ENCODE results near the gene ARHGAP6.

ARHGAP6 gene

DNA sequence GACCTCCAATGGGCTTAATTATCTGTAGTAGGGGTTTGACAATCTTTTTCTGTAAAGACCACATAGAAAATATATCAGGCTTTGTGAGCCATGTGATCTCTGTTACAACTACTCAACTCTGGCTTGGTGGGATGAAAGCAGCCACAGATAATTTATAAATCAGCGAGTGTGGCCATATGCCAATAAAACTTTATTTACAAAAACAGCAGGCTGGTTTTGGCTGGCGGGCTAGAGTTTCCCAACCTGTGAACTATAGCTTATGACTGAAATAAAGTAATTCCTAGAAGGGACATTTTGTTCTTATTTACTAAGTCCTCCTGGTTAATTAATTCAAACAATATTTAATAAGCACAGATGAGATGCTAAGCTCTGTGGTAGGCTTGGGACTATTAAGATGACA lies 408.4 kb downstream of the ARHGAP6 start:
- no peak overlapping the region for H2BK5ac ChIP-seq (ENCODE audit: low read length)
- H2BK12ac ChIP-seq (ENCODE audit: low read length) = no peak overlapping the region
- H3K36me3 ChIP-seq (replicated peaks in 1 of 2; ENCODE audit: control insufficient read depth in 2 of 2, insufficient read depth in 2 of 2, low read length in 2 of 2) = no peaks in the 10 kb centered on the region
- H3K14ac ChIP-seq (ENCODE audit: low read length) = no peak overlapping the region
- no peak overlapping the region for H3K4me2 ChIP-seq (ENCODE audit: insufficient read depth, low read length, poor library complexity, severe bottlenecking)
- H3K23ac ChIP-seq (ENCODE audit: low read depth, low read length, poor library complexity) = no peak overlapping the region
- no peak for DNase-seq (ENCODE audit: low spot score)
- H3K79me1 ChIP-seq (ENCODE audit: low read depth, low read length) = no peaks in the 10 kb centered on the region
- H3K27me3 ChIP-seq (ENCODE audit: control insufficient read depth in 3 of 3, insufficient read depth in 3 of 3, low read depth in 1 of 3, low read length in 3 of 3) = no peaks in the 10 kb centered on the region
- no peak overlapping the region for H3K27ac ChIP-seq (replicated peaks; ENCODE audit: low read length)
- H2AFZ ChIP-seq (ENCODE audit: low read length) = no peak overlapping the region
- H2BK120ac ChIP-seq (ENCODE audit: low read depth, low read length) = no peak overlapping the region
- H3K9me3 ChIP-seq (replicated peaks in 1 of 2; ENCODE audit: control insufficient read depth in 2 of 2, insufficient read depth in 1 of 2, low read depth in 1 of 2, low read length in 2 of 2) = no peaks in the 10 kb centered on the region
- H3K4me3 ChIP-seq (ENCODE audit: low read length in 2 of 2) = no peak overlapping the region
- H3K9ac ChIP-seq (ENCODE audit: low read depth, low read length, poor library complexity) = no peak overlapping the region
- H3K4me1 ChIP-seq (ENCODE audit: control insufficient read depth in 2 of 2, insufficient read depth in 1 of 2, low read depth in 1 of 2, low read length in 2 of 2) = no peaks in the 10 kb centered on the region
- no peak overlapping the region for H2BK15ac ChIP-seq (ENCODE audit: low read length)
- H3K18ac ChIP-seq (ENCODE audit: low read length) = no peak overlapping the region
- H4K91ac ChIP-seq (ENCODE audit: low read depth, low read length, poor library complexity) = no peak overlapping the region
- no CpG with 5 or more reads among the region's 2 CpGs for WGBS, 2 donors (ENCODE audit: extremely low coverage in 2 of 2, insufficient read length in 2 of 2, insufficient replicate concordance in 1 of 2)
- no peak overlapping the region for H3K4ac ChIP-seq (ENCODE audit: low read length)
- no peak overlapping the region for H4K8ac ChIP-seq (ENCODE audit: low read depth, low read length)
- H2AK5ac ChIP-seq (ENCODE audit: low read depth, low read length) = no peak overlapping the region

DNA sequence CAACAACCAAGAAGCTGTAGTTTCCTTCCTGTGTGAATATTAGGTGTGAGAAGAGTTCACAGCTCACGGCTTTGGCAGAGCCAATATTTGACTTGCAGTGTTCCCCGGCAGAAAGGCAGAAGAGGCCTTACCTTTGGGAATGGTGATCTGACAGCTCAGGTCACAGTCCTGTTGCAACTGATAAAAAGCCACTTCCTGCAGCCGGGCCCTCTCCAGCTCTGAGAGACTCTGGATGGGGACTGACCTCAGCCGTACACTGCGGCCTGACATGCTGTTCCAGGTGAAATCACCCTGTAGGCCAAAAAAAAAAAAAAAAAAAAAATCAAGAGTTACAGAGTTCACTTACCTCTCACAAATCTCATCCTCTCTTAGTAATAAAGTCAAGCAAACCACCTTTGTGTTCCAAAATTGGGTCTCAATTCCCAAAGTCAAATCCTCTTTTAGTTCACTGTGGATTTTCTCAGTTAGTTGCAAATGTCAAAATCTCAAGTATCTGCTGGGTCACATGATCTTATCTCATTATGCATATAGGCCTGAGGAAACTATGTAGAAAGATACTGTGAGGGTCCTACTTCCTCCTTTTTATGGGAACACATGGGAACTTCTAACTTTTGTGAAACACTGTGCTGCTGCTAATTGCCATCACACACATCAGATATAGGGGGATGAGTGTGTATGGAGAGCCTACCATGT lies 411.2 kb downstream of the ARHGAP6 start:
- H2BK5ac ChIP-seq (ENCODE audit: low read length) = no peak overlapping the region
- no peak overlapping the region for H2BK15ac ChIP-seq (ENCODE audit: low read length)
- H3K4me1 ChIP-seq (ENCODE audit: control insufficient read depth in 2 of 2, insufficient read depth in 1 of 2, low read depth in 1 of 2, low read length in 2 of 2) = no peaks in the 10 kb centered on the region
- no CpG with 5 or more reads among the region's 5 CpGs for WGBS, 2 donors (ENCODE audit: extremely low coverage in 2 of 2, insufficient read length in 2 of 2, insufficient replicate concordance in 1 of 2)
- no peak overlapping the region for H2BK120ac ChIP-seq (ENCODE audit: low read depth, low read length)
- no peak for DNase-seq (ENCODE audit: low spot score)
- no peak overlapping the region for H3K23ac ChIP-seq (ENCODE audit: low read depth, low read length, poor library complexity)
- H3K4me2 ChIP-seq (ENCODE audit: insufficient read depth, low read length, poor library complexity, severe bottlenecking) = no peak overlapping the region
- H4K8ac ChIP-seq (ENCODE audit: low read depth, low read length) = no peak overlapping the region
- no peak overlapping the region for H3K9ac ChIP-seq (ENCODE audit: low read depth, low read length, poor library complexity)
- H3K27ac ChIP-seq (replicated peaks; ENCODE audit: low read length) = no peak overlapping the region
- H3K18ac ChIP-seq (ENCODE audit: low read length) = no peak overlapping the region
- no peak overlapping the region for H4K91ac ChIP-seq (ENCODE audit: low read depth, low read length, poor library complexity)
- no peak overlapping the region for H2AFZ ChIP-seq (ENCODE audit: low read length)
- H3K4ac ChIP-seq (ENCODE audit: low read length) = no peak overlapping the region
- H3K79me1 ChIP-seq (ENCODE audit: low read depth, low read length) = no peaks in the 10 kb centered on the region
- H3K9me3 ChIP-seq (replicated peaks in 1 of 2; ENCODE audit: control insufficient read depth in 2 of 2, insufficient read depth in 1 of 2, low read depth in 1 of 2, low read length in 2 of 2) = no peaks in the 10 kb centered on the region
- H2BK12ac ChIP-seq (ENCODE audit: low read length) = no peak overlapping the region
- no peak overlapping the region for H3K14ac ChIP-seq (ENCODE audit: low read length)
- H3K36me3 ChIP-seq (replicated peaks in 1 of 2; ENCODE audit: control insufficient read depth in 2 of 2, insufficient read depth in 2 of 2, low read length in 2 of 2) = no peaks in the 10 kb centered on the region
- H3K4me3 ChIP-seq (ENCODE audit: low read length in 2 of 2) = no peak overlapping the region
- H3K27me3 ChIP-seq (ENCODE audit: control insufficient read depth in 3 of 3, insufficient read depth in 3 of 3, low read depth in 1 of 3, low read length in 3 of 3) = no peaks in the 10 kb centered on the region
- no peak overlapping the region for H2AK5ac ChIP-seq (ENCODE audit: low read depth, low read length)

GRCh38 chrX:11244636-11245035 lies 421.1 kb downstream of the ARHGAP6 start:
- Histone ChIP-seq H3K27ac (replicated peaks; ENCODE audit: low read length) (no peak overlapping the region), H3K18ac (ENCODE audit: low read length) (no peak overlapping the region), H2AK5ac (ENCODE audit: low read depth, low read length) (no peak overlapping the region), H3K9me3 (replicated peaks in 1 of 2; ENCODE audit: control insufficient read depth in 2 of 2, insufficient read depth in 1 of 2, low read depth in 1 of 2, low read length in 2 of 2) (no peaks in the 10 kb centered on the region), H3K79me1 (ENCODE audit: low read depth, low read length) (no peaks in the 10 kb centered on the region), H4K8ac (ENCODE audit: low read depth, low read length) (no peak overlapping the region), H2BK15ac (ENCODE audit: low read length) (no peak overlapping the region), H3K4me2 (ENCODE audit: insufficient read depth, low read length, poor library complexity, severe bottlenecking) (no peak overlapping the region), H3K9ac (ENCODE audit: low read depth, low read length, poor library complexity) (no peak overlapping the region), H2BK12ac (ENCODE audit: low read length) (no peak overlapping the region), H3K14ac (ENCODE audit: low read length) (no peak overlapping the region), H3K27me3 (ENCODE audit: control insufficient read depth in 3 of 3, insufficient read depth in 3 of 3, low read depth in 1 of 3, low read length in 3 of 3) (no peaks in the 10 kb centered on the region), H3K4me3 (ENCODE audit: low read length in 2 of 2) (no peak overlapping the region), H3K23ac (ENCODE audit: low read depth, low read length, poor library complexity) (no peak overlapping the region), H2AFZ (ENCODE audit: low read length) (no peak overlapping the region), H4K91ac (ENCODE audit: low read depth, low read length, poor library complexity) (no peak overlapping the region), H2BK120ac (ENCODE audit: low read depth, low read length) (no peak overlapping the region), H3K4me1 (ENCODE audit: control insufficient read depth in 2 of 2, insufficient read depth in 1 of 2, low read depth in 1 of 2, low read length in 2 of 2) (no peaks in the 10 kb centered on the region), H3K4ac (ENCODE audit: low read length) (no peak overlapping the region), H2BK5ac (ENCODE audit: low read length) (no peak overlapping the region), H3K36me3 (replicated peaks in 1 of 2; ENCODE audit: control insufficient read depth in 2 of 2, insufficient read depth in 2 of 2, low read length in 2 of 2) (no peaks in the 10 kb centered on the region)
- no peak for DNase-seq (ENCODE audit: low spot score)
- no CpG with 5 or more reads among the region's 2 CpGs for WGBS, 2 donors (ENCODE audit: extremely low coverage in 2 of 2, insufficient read length in 2 of 2, insufficient replicate concordance in 1 of 2)

DNA sequence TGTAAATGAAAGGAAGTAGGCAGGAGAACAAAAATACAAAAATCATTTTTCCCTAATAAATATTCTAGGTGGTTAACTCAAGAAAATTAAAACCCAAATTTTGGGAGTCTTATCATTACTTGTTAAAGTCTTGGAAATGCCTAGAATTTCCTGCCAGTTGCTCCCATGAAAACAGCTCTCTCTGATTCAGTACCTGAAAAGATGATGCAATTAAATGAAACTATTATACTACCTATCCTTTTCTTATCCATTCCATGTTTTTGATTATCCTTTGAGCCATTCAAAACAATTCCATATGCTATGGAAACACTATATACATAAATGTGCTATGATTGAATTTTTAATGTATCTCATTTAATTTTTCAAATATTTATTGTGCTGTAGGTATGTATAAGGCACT lies 423.0 kb downstream of the ARHGAP6 start:
- Histone ChIP-seq H2BK12ac (ENCODE audit: low read length) (no peak overlapping the region), H2AK5ac (ENCODE audit: low read depth, low read length) (no peak overlapping the region), H3K9me3 (replicated peaks in 1 of 2; ENCODE audit: control insufficient read depth in 2 of 2, insufficient read depth in 1 of 2, low read depth in 1 of 2, low read length in 2 of 2) (no peaks in the 10 kb centered on the region), H3K4ac (ENCODE audit: low read length) (no peak overlapping the region), H2BK120ac (ENCODE audit: low read depth, low read length) (no peak overlapping the region), H3K27me3 (ENCODE audit: control insufficient read depth in 3 of 3, insufficient read depth in 3 of 3, low read depth in 1 of 3, low read length in 3 of 3) (no peaks in the 10 kb centered on the region), H3K79me1 (ENCODE audit: low read depth, low read length) (no peaks in the 10 kb centered on the region), H3K4me3 (ENCODE audit: low read length in 2 of 2) (no peak overlapping the region), H2BK5ac (ENCODE audit: low read length) (no peak overlapping the region), H3K4me2 (ENCODE audit: insufficient read depth, low read length, poor library complexity, severe bottlenecking) (no peak overlapping the region), H4K91ac (ENCODE audit: low read depth, low read length, poor library complexity) (no peak overlapping the region), H2AFZ (ENCODE audit: low read length) (no peak overlapping the region), H2BK15ac (ENCODE audit: low read length) (no peak overlapping the region), H3K27ac (replicated peaks; ENCODE audit: low read length) (no peak overlapping the region), H3K23ac (ENCODE audit: low read depth, low read length, poor library complexity) (no peak overlapping the region), H3K18ac (ENCODE audit: low read length) (no peak overlapping the region), H3K14ac (ENCODE audit: low read length) (no peak overlapping the region), H3K9ac (ENCODE audit: low read depth, low read length, poor library complexity) (no peak overlapping the region), H4K8ac (ENCODE audit: low read depth, low read length) (no peak overlapping the region), H3K36me3 (replicated peaks in 1 of 2; ENCODE audit: control insufficient read depth in 2 of 2, insufficient read depth in 2 of 2, low read length in 2 of 2) (no peaks in the 10 kb centered on the region), H3K4me1 (ENCODE audit: control insufficient read depth in 2 of 2, insufficient read depth in 1 of 2, low read depth in 1 of 2, low read length in 2 of 2) (no peaks in the 10 kb centered on the region)
- DNase-seq (ENCODE audit: low spot score) = no peak
